Measurements from ENCODE around the gene OR1M1. TPM values are rescaled to one million over a fixed set of nuclear protein-coding genes. Genes with fewer than 3 reads are reported as not detected.
"Not testable (repeated sequence)": the region's sequence is repeated elsewhere in the genome, so short reads cannot be mapped to it uniquely, and the experiment has no call there.

Gene OR1M1
- total RNA-seq, 1 donor from 2014 or later: not detected

DNA sequence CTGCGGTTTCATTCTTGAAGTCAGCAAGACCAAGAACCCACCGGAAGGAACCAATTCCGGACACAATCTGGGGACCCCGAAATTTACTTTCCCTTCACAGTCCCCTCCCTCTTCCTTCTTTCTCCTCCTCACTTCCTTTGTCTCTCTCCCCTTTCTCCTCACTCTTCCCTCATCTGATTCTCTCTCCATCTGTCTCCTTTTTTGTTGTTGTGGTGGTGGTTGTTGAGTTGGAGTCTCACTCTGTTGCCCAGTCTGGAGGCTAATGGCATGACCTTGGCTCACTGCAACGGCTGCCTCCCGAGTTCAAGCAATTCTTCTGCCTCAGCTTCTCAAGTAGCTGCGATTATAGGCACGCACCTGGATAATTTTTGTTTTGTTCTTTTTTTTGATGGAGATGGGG lies 32.7 kb upstream of the OR1M1 start:
- Histone ChIP-seq H3K27me3 (ENCODE audit: control insufficient read depth in 3 of 3, insufficient read depth in 3 of 3, low read length in 3 of 3) (no peaks in the 10 kb centered on the region), H3K27ac (ENCODE audit: low read depth, low read length) (no peak overlapping the region)

DNA sequence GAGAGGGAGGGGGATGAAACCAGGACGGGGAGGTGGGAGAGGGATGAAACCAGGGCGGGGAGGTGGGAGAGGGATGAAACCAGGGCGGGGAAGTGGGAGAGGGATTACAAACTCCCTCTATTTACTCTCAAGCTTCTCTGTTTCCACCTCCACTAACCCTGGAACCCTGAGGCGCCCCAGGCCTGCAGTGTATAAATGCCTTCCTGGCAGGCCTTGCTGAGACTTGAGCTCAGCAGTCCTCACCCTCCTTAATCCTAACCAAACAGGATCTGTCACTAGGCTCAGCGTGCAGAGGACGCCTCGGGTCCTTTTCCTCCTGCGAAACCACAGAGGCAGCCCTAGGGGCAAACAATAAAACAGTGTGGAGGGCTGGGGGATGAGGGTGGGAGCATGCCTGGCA lies 32.1 kb upstream of the OR1M1 start:
- Histone ChIP-seq H3K9me3 (ENCODE audit: control insufficient read depth in 3 of 3, low read length in 3 of 3) (no peaks in the 10 kb centered on the region), H3K9ac (ENCODE audit: low read depth in 1 of 3, low read length in 3 of 3) (no peak overlapping the region), H3K27me3 (ENCODE audit: control insufficient read depth in 3 of 3, insufficient read depth in 3 of 3, low read length in 3 of 3) (no peaks in the 10 kb centered on the region), H3K4me1 (ENCODE audit: control insufficient read depth in 3 of 3, insufficient read depth in 3 of 3, low read length in 3 of 3) (no peaks in the 10 kb centered on the region), H3K36me3 (ENCODE audit: control insufficient read depth in 3 of 3, insufficient read depth in 3 of 3, low read length in 3 of 3) (no peaks in the 10 kb centered on the region), H3K27ac (ENCODE audit: low read depth, low read length) (no peak overlapping the region), H3K4me3 (ENCODE audit: low read length in 3 of 3) (no peak overlapping the region)

More for the DNA sequence above, 32.7 kb upstream of the OR1M1 start:
- Histone ChIP-seq H3K4me3 (ENCODE audit: low read length in 3 of 3) (no peak overlapping the region), H3K9me3 (ENCODE audit: control insufficient read depth in 3 of 3, low read length in 3 of 3) (no peaks in the 10 kb centered on the region), H3K9ac (ENCODE audit: low read depth in 1 of 3, low read length in 3 of 3) (no peak overlapping the region), H3K4me1 (ENCODE audit: control insufficient read depth in 3 of 3, insufficient read depth in 3 of 3, low read length in 3 of 3) (no peaks in the 10 kb centered on the region), H3K36me3 (ENCODE audit: control insufficient read depth in 3 of 3, insufficient read depth in 3 of 3, low read length in 3 of 3) (no peaks in the 10 kb centered on the region)

DNA sequence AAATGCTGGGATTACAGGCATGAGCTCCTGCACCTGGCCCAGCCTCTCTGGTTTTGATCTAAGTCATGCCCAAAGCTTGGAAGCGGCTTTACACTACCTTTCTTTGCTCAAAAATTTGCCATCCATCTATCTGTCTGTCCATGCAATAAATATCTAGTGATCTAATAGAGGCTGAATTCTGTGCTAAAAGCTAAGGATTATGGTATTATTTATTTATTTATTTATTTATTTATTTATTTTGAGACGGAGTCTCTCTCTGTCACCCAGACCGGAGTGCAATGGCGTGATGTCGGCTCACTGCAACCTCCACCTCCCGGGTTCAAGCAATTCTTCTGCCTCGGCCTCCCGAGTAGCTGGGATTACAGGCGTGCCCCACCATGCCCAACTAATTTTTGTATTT lies 30.7 kb upstream of the OR1M1 start:
- H3K27ac ChIP-seq (ENCODE audit: low read depth, low read length); H3K4me3 ChIP-seq (ENCODE audit: low read length in 3 of 3); H3K9me3 ChIP-seq (ENCODE audit: control insufficient read depth in 3 of 3, low read length in 3 of 3); H3K36me3 ChIP-seq (ENCODE audit: control insufficient read depth in 3 of 3, insufficient read depth in 3 of 3, low read length in 3 of 3); H3K9ac ChIP-seq (ENCODE audit: low read depth in 1 of 3, low read length in 3 of 3); H3K4me1 ChIP-seq (ENCODE audit: control insufficient read depth in 3 of 3, insufficient read depth in 3 of 3, low read length in 3 of 3); H3K27me3 ChIP-seq (ENCODE audit: control insufficient read depth in 3 of 3, insufficient read depth in 3 of 3, low read length in 3 of 3): not testable (repeated sequence)

DNA sequence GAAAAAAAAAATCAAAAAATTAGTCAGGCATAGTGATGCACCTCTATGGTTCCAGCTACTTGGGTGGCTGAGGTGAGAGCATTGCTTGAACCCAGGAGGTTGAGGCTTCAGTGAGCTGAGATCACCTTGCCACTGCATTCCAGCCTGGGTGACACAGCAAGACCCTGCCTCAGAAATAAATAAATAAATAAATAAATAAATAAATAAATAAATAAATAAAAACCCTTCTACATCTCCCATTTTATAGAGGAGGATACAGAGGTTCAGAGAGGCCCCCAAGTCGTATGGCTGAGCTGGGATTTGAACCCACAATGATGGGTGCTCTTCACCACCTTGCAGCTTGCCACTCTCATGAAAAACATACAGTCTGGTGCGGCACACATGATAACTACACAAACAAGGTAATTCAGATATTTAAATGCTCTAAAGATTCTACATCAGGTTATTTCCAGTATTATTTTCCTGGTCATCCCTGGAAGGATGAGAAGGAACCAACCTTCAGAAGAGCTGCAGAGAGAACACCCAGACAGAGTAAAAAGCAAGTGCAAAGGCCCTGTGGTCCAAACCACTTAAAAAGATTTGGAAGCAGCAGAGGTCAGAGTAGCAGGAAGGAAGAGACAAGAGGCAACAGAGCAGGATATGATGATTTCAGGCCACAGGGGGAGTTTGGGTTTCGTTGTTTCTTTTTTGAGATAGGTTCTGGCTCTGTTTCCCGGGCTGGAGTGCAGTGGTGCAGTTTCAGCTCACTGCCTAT lies 29.2 kb upstream of the OR1M1 start:
- H3K27ac ChIP-seq (ENCODE audit: low read depth, low read length): no peak overlapping the region
- no peak overlapping the region for H3K9ac ChIP-seq (ENCODE audit: low read depth in 1 of 3, low read length in 3 of 3)
- no peaks in the 10 kb centered on the region for H3K9me3 ChIP-seq (ENCODE audit: control insufficient read depth in 3 of 3, low read length in 3 of 3)
- H3K27me3 ChIP-seq (ENCODE audit: control insufficient read depth in 3 of 3, insufficient read depth in 3 of 3, low read length in 3 of 3): no peaks in the 10 kb centered on the region
- no peaks in the 10 kb centered on the region for H3K4me1 ChIP-seq (ENCODE audit: control insufficient read depth in 3 of 3, insufficient read depth in 3 of 3, low read length in 3 of 3)
- no peaks in the 10 kb centered on the region for H3K36me3 ChIP-seq (ENCODE audit: control insufficient read depth in 3 of 3, insufficient read depth in 3 of 3, low read length in 3 of 3)
- no peak overlapping the region for H3K4me3 ChIP-seq (ENCODE audit: low read length in 3 of 3)

DNA sequence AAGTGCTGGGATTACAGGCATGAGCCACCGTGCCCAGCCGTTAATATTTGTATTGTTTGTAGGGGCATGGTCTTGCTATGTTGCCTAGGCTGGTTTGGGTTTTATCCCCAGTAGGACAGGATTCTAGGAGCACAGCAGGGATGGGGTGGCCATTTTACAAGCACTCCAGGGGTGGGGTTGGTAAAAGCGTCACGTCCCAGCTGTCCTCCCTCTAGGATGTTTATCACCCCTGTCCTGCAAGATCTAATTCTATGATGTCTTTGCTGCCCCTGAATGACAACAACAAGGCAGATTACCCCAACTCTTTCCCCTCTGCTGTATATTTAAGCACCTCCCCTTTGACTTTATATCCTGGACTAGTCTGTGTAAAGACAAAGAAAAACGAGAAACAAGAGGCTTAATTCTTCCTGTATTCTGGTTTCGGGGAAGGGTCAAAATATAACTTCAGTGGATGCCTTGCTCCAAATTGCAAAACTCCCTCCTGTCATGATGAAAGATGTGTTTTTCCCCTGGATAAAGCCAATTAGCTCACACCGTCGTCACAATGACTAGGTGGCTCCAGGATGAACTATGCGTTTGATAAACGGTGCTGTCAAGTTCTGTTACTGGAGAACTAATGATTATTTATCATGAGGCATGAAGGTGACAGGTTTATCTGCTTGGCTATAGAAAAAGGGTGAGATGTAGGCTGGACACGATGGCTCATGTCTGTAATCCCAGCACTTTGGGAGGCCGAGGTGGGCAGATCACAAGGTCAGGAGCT lies 27.8 kb upstream of the OR1M1 start:
- Histone ChIP-seq H3K9ac (ENCODE audit: low read depth in 1 of 3, low read length in 3 of 3) (no peak overlapping the region), H3K4me1 (ENCODE audit: control insufficient read depth in 3 of 3, insufficient read depth in 3 of 3, low read length in 3 of 3) (no peaks in the 10 kb centered on the region), H3K27me3 (ENCODE audit: control insufficient read depth in 3 of 3, insufficient read depth in 3 of 3, low read length in 3 of 3) (no peaks in the 10 kb centered on the region), H3K4me3 (ENCODE audit: low read length in 3 of 3) (no peak overlapping the region), H3K9me3 (ENCODE audit: control insufficient read depth in 3 of 3, low read length in 3 of 3) (no peaks in the 10 kb centered on the region), H3K36me3 (ENCODE audit: control insufficient read depth in 3 of 3, insufficient read depth in 3 of 3, low read length in 3 of 3) (no peaks in the 10 kb centered on the region), H3K27ac (ENCODE audit: low read depth, low read length) (no peak overlapping the region)

DNA sequence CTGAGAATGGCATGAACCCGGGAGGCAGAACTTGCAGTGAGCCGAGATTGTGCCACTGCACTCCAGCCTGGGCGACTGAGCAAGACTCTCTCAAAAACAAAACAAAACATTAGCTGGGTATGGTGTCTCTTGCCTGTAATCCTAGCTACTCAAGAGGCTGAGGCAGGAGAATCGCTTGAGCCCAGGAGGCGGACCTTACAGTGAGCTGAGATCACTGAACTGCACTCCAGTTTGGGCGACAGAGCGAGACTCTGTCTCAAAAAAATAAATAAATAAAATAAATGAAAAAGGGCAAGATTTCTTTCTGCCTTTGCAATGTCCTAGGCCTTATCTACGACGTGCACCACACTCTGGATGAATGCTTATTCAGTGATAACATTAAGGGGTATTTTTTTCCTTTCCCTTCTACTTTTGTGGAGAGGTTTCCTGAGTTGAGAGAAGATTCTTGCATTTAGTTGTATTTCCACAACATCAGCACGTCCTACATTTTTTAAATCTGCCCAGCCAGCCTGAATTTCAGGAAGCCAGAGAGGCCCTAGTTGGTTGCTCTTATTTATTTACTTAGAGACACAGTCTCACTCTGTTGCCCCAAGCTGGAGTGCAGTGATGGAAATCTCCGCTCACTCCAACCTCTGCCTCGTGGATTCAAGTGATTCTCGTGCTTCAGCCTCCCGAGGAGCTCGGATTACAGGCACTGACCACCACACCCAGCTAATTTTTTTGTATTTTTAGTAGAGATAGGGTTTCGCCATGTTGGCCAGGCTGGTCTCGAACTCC lies 26.1 kb upstream of the OR1M1 start:
- no peaks in the 10 kb centered on the region for H3K4me1 ChIP-seq (ENCODE audit: control insufficient read depth in 3 of 3, insufficient read depth in 3 of 3, low read length in 3 of 3)
- H3K4me3 ChIP-seq (ENCODE audit: low read length in 3 of 3): no peak overlapping the region
- H3K9ac ChIP-seq (ENCODE audit: low read depth in 1 of 3, low read length in 3 of 3): no peak overlapping the region
- no peak overlapping the region for H3K27ac ChIP-seq (ENCODE audit: low read depth, low read length)
- H3K27me3 ChIP-seq (ENCODE audit: control insufficient read depth in 3 of 3, insufficient read depth in 3 of 3, low read length in 3 of 3): no peaks in the 10 kb centered on the region
- no peaks in the 10 kb centered on the region for H3K9me3 ChIP-seq (ENCODE audit: control insufficient read depth in 3 of 3, low read length in 3 of 3)
- H3K36me3 ChIP-seq (ENCODE audit: control insufficient read depth in 3 of 3, insufficient read depth in 3 of 3, low read length in 3 of 3): no peaks in the 10 kb centered on the region

DNA sequence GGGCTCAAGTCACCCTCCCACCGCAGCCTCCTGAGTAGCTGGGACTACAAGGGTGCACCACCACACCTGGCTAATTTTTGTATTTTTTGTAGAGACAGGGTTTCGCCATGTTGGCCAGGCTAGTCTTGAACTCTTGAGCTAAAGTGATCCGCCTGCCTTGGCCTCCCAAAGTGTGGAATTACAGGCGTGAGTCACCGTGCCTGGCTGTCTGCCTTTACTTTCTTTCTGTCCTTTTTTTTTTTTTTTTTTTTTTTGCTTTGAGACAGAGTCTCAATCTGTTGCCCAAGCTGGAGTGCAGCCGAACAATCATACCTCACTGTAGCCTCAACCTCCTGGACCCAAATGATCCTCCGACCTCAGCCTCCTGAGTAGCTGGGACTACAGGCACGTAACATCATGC lies 25.0 kb upstream of the OR1M1 start:
- Histone ChIP-seq H3K36me3 (ENCODE audit: control insufficient read depth in 3 of 3, insufficient read depth in 3 of 3, low read length in 3 of 3) (no peaks in the 10 kb centered on the region), H3K9me3 (ENCODE audit: control insufficient read depth in 3 of 3, low read length in 3 of 3) (no peaks in the 10 kb centered on the region), H3K27me3 (ENCODE audit: control insufficient read depth in 3 of 3, insufficient read depth in 3 of 3, low read length in 3 of 3) (no peaks in the 10 kb centered on the region), H3K9ac (ENCODE audit: low read depth in 1 of 3, low read length in 3 of 3) (no peak overlapping the region), H3K27ac (ENCODE audit: low read depth, low read length) (no peak overlapping the region), H3K4me3 (ENCODE audit: low read length in 3 of 3) (no peak overlapping the region), H3K4me1 (ENCODE audit: control insufficient read depth in 3 of 3, insufficient read depth in 3 of 3, low read length in 3 of 3) (no peaks in the 10 kb centered on the region)

DNA sequence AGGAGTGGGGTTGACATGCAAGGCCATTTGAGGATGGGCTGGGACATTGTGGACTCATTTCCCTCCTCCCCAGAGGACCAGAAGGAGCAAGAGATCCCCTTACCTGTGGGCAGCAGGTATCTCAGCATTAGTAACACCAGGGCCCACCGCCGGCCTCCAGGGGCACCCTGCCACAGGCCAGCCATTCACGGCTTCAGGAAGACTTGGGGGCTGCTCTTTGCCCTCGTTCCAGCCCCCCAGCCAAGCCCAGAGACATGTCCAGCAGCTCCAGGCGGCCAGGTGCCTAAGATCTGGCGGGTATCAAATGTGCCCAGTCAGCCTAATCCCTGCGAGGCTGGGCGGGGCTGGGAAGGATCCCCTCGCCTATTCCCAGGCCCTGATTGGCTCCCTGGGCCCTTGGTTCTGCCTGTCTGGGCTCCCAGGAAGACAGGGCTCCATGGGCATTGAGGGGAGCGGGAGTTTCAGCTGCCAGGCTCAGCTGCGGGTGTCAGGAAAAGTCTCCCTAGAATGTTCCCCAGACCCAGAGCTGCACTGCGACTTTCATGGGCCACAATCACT lies 21.3 kb upstream of the OR1M1 start:
- Histone ChIP-seq H3K27ac (ENCODE audit: low read depth, low read length) (no peak overlapping the region), H3K27me3 (ENCODE audit: control insufficient read depth in 3 of 3, insufficient read depth in 3 of 3, low read length in 3 of 3) (peaks cover 0 to 3% (median 0%) of the 10 kb centered on the region in 3 donors), H3K4me1 (ENCODE audit: control insufficient read depth in 3 of 3, insufficient read depth in 3 of 3, low read length in 3 of 3) (no peaks in the 10 kb centered on the region), H3K9ac (ENCODE audit: low read depth in 1 of 3, low read length in 3 of 3) (no peak overlapping the region), H3K4me3 (ENCODE audit: low read length in 3 of 3) (no peak overlapping the region), H3K9me3 (ENCODE audit: control insufficient read depth in 3 of 3, low read length in 3 of 3) (no peaks in the 10 kb centered on the region), H3K36me3 (ENCODE audit: control insufficient read depth in 3 of 3, insufficient read depth in 3 of 3, low read length in 3 of 3) (no peaks in the 10 kb centered on the region)

DNA sequence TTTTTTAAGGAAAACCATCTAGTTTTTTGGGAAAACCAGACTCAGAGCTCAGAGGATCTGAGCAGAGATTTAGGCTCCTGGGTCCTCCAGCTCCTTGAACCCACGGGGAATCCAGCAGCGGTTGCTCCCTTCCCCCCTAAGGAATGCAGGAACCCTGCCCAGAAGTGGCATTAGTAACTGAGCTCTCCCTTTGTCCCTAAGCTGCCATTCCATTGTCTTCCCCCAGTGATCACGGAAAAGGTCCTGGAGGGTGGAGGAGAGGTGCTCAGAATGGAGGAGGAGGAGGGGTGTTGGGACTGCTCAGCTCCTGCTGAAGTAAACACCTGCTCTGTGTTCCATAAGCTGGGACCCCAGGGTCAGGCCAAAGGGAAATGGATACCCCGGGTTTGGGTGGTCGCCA lies 16.8 kb upstream of the OR1M1 start:
- Histone ChIP-seq H3K9me3 (ENCODE audit: control insufficient read depth in 3 of 3, low read length in 3 of 3) (no peaks in the 10 kb centered on the region), H3K27ac (ENCODE audit: low read depth, low read length) (no peak overlapping the region), H3K9ac (ENCODE audit: low read depth in 1 of 3, low read length in 3 of 3) (no peak overlapping the region), H3K4me3 (ENCODE audit: low read length in 3 of 3) (no peak overlapping the region), H3K4me1 (ENCODE audit: control insufficient read depth in 3 of 3, insufficient read depth in 3 of 3, low read length in 3 of 3) (no peaks in the 10 kb centered on the region), H3K27me3 (ENCODE audit: control insufficient read depth in 3 of 3, insufficient read depth in 3 of 3, low read length in 3 of 3) (peaks cover 0 to 3% (median 0%) of the 10 kb centered on the region in 3 donors), H3K36me3 (ENCODE audit: control insufficient read depth in 3 of 3, insufficient read depth in 3 of 3, low read length in 3 of 3) (no peaks in the 10 kb centered on the region)

DNA sequence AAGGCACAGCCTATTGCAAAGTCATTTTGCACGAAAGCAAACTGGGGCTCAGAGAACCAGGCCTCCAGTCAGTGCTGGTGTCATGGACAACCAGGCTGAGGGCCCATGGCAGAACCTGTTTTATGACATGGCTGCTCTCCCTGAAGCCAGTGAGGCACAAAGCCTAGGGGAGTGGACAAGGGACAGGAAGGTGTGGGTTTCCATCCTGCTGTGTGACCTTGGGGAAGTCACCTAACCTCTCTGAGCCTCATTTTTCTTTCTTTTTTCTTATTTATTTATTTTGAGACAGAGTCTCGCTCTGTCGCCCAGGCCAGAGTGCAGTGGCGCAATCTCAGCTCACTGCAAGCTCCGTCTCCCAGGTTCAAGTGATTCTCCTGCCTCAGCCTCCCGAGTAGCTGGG lies 15.1 kb upstream of the OR1M1 start:
- not testable (repeated sequence) for H3K36me3 ChIP-seq (ENCODE audit: control insufficient read depth in 3 of 3, insufficient read depth in 3 of 3, low read length in 3 of 3); H3K9ac ChIP-seq (ENCODE audit: low read depth in 1 of 3, low read length in 3 of 3); H3K4me3 ChIP-seq (ENCODE audit: low read length in 3 of 3); H3K27ac ChIP-seq (ENCODE audit: low read depth, low read length); H3K4me1 ChIP-seq (ENCODE audit: control insufficient read depth in 3 of 3, insufficient read depth in 3 of 3, low read length in 3 of 3); H3K9me3 ChIP-seq (ENCODE audit: control insufficient read depth in 3 of 3, low read length in 3 of 3); H3K27me3 ChIP-seq (ENCODE audit: control insufficient read depth in 3 of 3, insufficient read depth in 3 of 3, low read length in 3 of 3)

Data from skeletal muscle tissue (tissue), 4 donors.